Neural cell (in vitro differentiated cells): ENCODE measurements around the gene PIP4K2A. TPM values are rescaled to one million over a fixed set of nuclear protein-coding genes. Genes with fewer than 3 reads are reported as not detected.

Source experiments
- H2AFZ ChIP-seq: fragments of 200-600, 300-800 bp; sonication (generic), shearing (Covaris generic); 2 replicates; pipeline ENCODE4 v1.6.0; 2014; ENCODE audit warnings: low read depth, mild to moderate bottlenecking, antibody characterized with exemption, low read length, moderate library complexity
- H3F3A ChIP-seq: fragments of 200-600 bp; shearing (Covaris generic); 2 replicates; pipeline ENCODE4 v1.6.1; 2016; ENCODE audit warnings: mild to moderate bottlenecking, moderate library complexity, mixed read lengths, antibody characterized with exemption, low read length; ENCODE audit not compliant: insufficient read depth, poor library complexity, severe bottlenecking
- H3K27ac ChIP-seq: fragments of 200-600, 300-800 bp; sonication (generic), shearing (Covaris generic); 2 replicates; pipeline ENCODE4 v1.5.1; 2014; ENCODE audit warnings: mild to moderate bottlenecking, low read length, moderate library complexity
- H3K27me3 ChIP-seq: fragments of 300-800, 200-600 bp; sonication (generic), shearing (Covaris generic); 2 replicates; pipeline ENCODE4 v1.6.0; 2014; ENCODE audit warnings: mild to moderate bottlenecking, low read depth, low read length, moderate library complexity; ENCODE audit not compliant: insufficient read depth
- H3K36me3 ChIP-seq: fragments of 300-800, 200-600 bp; sonication (generic), shearing (Covaris generic); 2 replicates; pipeline ENCODE4 v1.5.1; 2014; ENCODE audit warnings: mild to moderate bottlenecking, antibody characterized with exemption, low read length, moderate library complexity; ENCODE audit not compliant: insufficient read depth
- H3K4me2 ChIP-seq: fragments of 300-800, 200-600 bp; sonication (generic), shearing (Covaris generic); 2 replicates; pipeline ENCODE4 v1.6.0; 2014; ENCODE audit warnings: mild to moderate bottlenecking, low read length
- H3K4me3 ChIP-seq: fragments of 300-800, 200-600 bp; sonication (generic), shearing (Covaris generic); 2 replicates; pipeline ENCODE4 v1.5.1; 2014; ENCODE audit warnings: mild to moderate bottlenecking, low read length, moderate library complexity
- H3K79me2 ChIP-seq: fragments of 200-600 bp; shearing (Covaris generic); replicated peaks from 2 replicates; pipeline ENCODE4 v1.6.0; 2014; ENCODE audit warnings: mild to moderate bottlenecking, low read length, moderate library complexity; ENCODE audit not compliant: insufficient read depth
- H3K9ac ChIP-seq: fragments of 300-800, 200-600 bp; sonication (generic), shearing (Covaris generic); 2 replicates; pipeline ENCODE4 v1.6.1; 2016; ENCODE audit warnings: mild to moderate bottlenecking, low read length, mixed read lengths
- H3K9me2 ChIP-seq: fragments of 200-600 bp; shearing (Covaris generic); 2 replicates; pipeline ENCODE4 v1.6.1; 2016; ENCODE audit warnings: mild to moderate bottlenecking, low read length, mixed read lengths; ENCODE audit not compliant: insufficient read depth
- H3K9me3 ChIP-seq: fragments of 200-600, 300-800 bp; sonication (generic), shearing (Covaris generic); 2 replicates; pipeline ENCODE4 v1.6.1; 2016; ENCODE audit warnings: mild to moderate bottlenecking, mixed run types, low read length, moderate library complexity, mixed read lengths
- H4K20me1 ChIP-seq: fragments of 200-600 bp; shearing (Covaris generic); 2 replicates; pipeline ENCODE4 v1.6.1; 2016; ENCODE audit warnings: mild to moderate bottlenecking, mixed run types; ENCODE audit not compliant: insufficient read depth
- CTCF ChIP-seq: fragments of 450-650 bp; IDR thresholded peaks from 2 replicates; pipeline ENCODE4 v1.5.1; 2014; ENCODE audit warnings: antibody characterized with exemption, mild to moderate bottlenecking, moderate library complexity; ENCODE audit not compliant: poor library complexity, severe bottlenecking
- EP300 ChIP-seq: fragments of 450-650 bp; conservative IDR thresholded peaks from 2 replicates; pipeline ENCODE4 v1.6.1; 2014; ENCODE audit warnings: antibody characterized with exemption, mild to moderate bottlenecking, moderate library complexity; ENCODE audit not compliant: poor library complexity, severe bottlenecking
- EZH2 ChIP-seq: fragments of 200-600, 300-800 bp; shearing (Covaris generic), sonication (generic); IDR thresholded peaks from 2 replicates; pipeline ENCODE4 v1.6.1; 2014; ENCODE audit warnings: antibody characterized with exemption, low read length, borderline replicate concordance, mild to moderate bottlenecking; ENCODE audit not compliant: insufficient read depth, poor library complexity, severe bottlenecking
- MXI1 ChIP-seq: fragments of 450-650 bp; conservative IDR thresholded peaks from 2 replicates; pipeline ENCODE4 v1.6.1; 2014; ENCODE audit warnings: antibody characterized with exemption, mild to moderate bottlenecking; ENCODE audit not compliant: poor library complexity, severe bottlenecking
- POLR2AphosphoS5 ChIP-seq: IDR thresholded peaks from 2 replicates; pipeline ENCODE4 v1.6.1; 2012
- RAD21 ChIP-seq: fragments of 450-650 bp; conservative IDR thresholded peaks from 2 replicates; pipeline ENCODE4 v1.6.1; 2014; ENCODE audit warnings: antibody characterized with exemption, mild to moderate bottlenecking, moderate library complexity
- REST ChIP-seq: IDR thresholded peaks from 2 replicates; pipeline ENCODE4 v1.6.1; 2012; ENCODE audit warnings: borderline replicate concordance
- SMC3 ChIP-seq: fragments of 450-650 bp; conservative IDR thresholded peaks from 2 replicates; pipeline ENCODE4 v1.6.1; 2014; ENCODE audit warnings: antibody characterized with exemption, mild to moderate bottlenecking, moderate library complexity; ENCODE audit not compliant: poor library complexity
- TAF1 ChIP-seq: IDR thresholded peaks from 2 replicates; pipeline ENCODE4 v1.6.1; 2012; ENCODE audit warnings: low read depth
- polyA plus RNA-seq: library from polyadenylated mRNA; depleted of rRNA; stranded (reverse); fragments of >200 nt; gene quantifications from 2 replicates; pipeline ENCODE4 v1.2.3, GENCODE V29; 2014

The PIP4K2A gene
- polyA plus RNA-seq, 1 donor from 2014 or later, result 12.6 TPM

- Histone ChIP-seq H3K36me3 (peaks cover 5% of the 10 kb centered on the region), H3K27ac (no peak overlapping the region), H2AFZ (no peak overlapping the region), H3K9me3 (no peaks in the 10 kb centered on the region), H3K27me3 (no peaks in the 10 kb centered on the region), H3K79me2 (no peaks in the 10 kb centered on the region), H3F3A (no peaks in the 10 kb centered on the region), H3K4me3 (no peak overlapping the region), H3K4me2 (no peak overlapping the region), H3K9ac (no peak overlapping the region), H3K9me2 (no peaks in the 10 kb centered on the region), H4K20me1 (no peaks in the 10 kb centered on the region)
- no peak for TF ChIP-seq MXI1
- no peak for TF ChIP-seq CTCF
- no peak for TF ChIP-seq TAF1
- TF ChIP-seq SMC3, result no peak
- no peak for TF ChIP-seq REST
- no peak for TF ChIP-seq POLR2AphosphoS5
- no peak for TF ChIP-seq EZH2
- TF ChIP-seq EP300, result no peak
These were observed 120.7 kb downstream of the PIP4K2A start for GRCh38 chr10:22593636-22594198.

GRCh38 chr10:22593026-22593425 lies 121.4 kb downstream of the PIP4K2A start:
- Histone ChIP-seq H3K79me2 (no peaks in the 10 kb centered on the region), H3K27ac (no peak overlapping the region), H3K4me2 (no peak overlapping the region), H3K9ac (no peak overlapping the region), H2AFZ (no peak overlapping the region), H3F3A (no peaks in the 10 kb centered on the region), H4K20me1 (no peaks in the 10 kb centered on the region), H3K9me2 (no peaks in the 10 kb centered on the region), H3K9me3 (no peaks in the 10 kb centered on the region), H3K27me3 (no peaks in the 10 kb centered on the region), H3K4me3 (no peak overlapping the region), H3K36me3 (peaks cover 5% of the 10 kb centered on the region)
- TF ChIP-seq TAF1, result no peak
- TF ChIP-seq CTCF, result no peak
- no peak for TF ChIP-seq MXI1
- no peak for TF ChIP-seq RAD21
- no peak for TF ChIP-seq EZH2
- no peak for TF ChIP-seq REST
- no peak for TF ChIP-seq EP300
- TF ChIP-seq POLR2AphosphoS5, result no peak
- no peak for TF ChIP-seq SMC3
